Testis (tissue), 2 donors: ENCODE measurements around the gene ACSS1.

ENCODE experiments used
- CTCF ChIP-seq, 3 experiments: fragments of 450-650 bp in 2 of 3; fragments of 200-600 bp in 1 of 3; sonication (generic) in 1 of 3; IDR thresholded peaks; one replicate each; pipeline ENCODE4 v1.5.1; 2016 to 2019; ENCODE audit warnings: antibody characterized with exemption in 3 of 3, mild to moderate bottlenecking in 2 of 3, moderate library complexity in 1 of 3
- POLR2A ChIP-seq: fragments of 450-650 bp; IDR thresholded peaks from one replicate; pipeline ENCODE4 v1.6.1; 2017; ENCODE audit warnings: antibody characterized with exemption, mild to moderate bottlenecking, moderate library complexity

GRCh38 chr20:24966317-24967012 is 91.5 kb downstream of the ACSS1 start:
- TF ChIP-seq POLR2A (no peak), CTCF (IDR thresholded peaks at IDR 0.05) (no peak)
